GM21423 (cell line): ENCODE measurements around the gene AXL.
"Not testable (repeated sequence)": the region's sequence is repeated elsewhere in the genome, so short reads cannot be mapped to it uniquely, and the experiment has no call there.

Experiments used
- ATAC-seq: cut with Tn5 transposase; IDR thresholded peaks from one replicate; pipeline ENCODE4 v1.9.1; 2021; ENCODE audit warnings: mild to moderate bottlenecking, moderate library complexity; ENCODE audit not compliant: unreplicated experiment

AXL gene

DNA sequence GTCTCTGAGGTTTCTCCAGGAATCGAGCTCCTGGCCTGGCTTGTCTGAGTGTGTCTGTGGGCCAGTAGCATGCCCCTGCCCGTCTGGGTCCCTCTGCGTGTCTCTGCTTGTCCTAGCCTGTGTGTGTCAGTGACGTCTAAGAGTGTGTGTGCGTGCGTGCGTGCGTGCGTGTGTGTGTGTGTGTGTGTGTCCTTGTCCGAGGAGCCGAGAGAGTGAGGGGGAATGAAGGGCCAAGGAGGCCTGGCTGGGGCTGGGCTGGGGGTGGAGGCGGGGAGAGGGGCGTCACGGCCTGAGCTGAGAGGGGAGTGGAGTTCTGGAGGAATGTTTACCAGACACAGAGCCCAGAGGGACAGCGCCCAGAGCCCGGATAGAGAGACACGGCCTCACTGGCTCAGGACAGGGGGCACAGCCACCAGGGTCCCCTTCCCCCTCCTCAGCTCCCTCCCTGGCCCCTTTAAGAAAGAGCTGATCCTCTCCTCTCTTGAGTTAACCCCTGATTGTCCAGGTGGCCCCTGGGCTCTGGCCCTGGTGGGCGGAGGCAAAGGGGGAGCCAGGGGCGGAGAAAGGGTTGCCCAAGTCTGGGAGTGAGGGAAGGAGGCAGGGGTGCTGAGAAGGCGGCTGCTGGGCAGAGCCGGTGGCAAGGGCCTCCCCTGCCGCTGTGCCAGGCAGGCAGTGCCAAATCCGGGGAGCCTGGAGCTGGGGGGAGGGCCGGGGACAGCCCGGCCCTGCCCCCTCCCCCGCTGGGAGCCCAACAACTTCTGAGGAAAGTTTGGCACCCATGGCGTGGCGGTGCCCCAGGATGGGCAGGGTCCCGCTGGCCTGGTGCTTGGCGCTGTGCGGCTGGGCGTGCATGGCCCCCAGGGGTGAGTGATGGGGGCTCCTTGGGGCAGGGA, at the start of gene AXL:
TSS of gene AXL (plus strand) at position 609 of the 893 bp plus-strand sequence. CDS start at position 779, 170 bp downstream.
- no peak for ATAC-seq

DNA sequence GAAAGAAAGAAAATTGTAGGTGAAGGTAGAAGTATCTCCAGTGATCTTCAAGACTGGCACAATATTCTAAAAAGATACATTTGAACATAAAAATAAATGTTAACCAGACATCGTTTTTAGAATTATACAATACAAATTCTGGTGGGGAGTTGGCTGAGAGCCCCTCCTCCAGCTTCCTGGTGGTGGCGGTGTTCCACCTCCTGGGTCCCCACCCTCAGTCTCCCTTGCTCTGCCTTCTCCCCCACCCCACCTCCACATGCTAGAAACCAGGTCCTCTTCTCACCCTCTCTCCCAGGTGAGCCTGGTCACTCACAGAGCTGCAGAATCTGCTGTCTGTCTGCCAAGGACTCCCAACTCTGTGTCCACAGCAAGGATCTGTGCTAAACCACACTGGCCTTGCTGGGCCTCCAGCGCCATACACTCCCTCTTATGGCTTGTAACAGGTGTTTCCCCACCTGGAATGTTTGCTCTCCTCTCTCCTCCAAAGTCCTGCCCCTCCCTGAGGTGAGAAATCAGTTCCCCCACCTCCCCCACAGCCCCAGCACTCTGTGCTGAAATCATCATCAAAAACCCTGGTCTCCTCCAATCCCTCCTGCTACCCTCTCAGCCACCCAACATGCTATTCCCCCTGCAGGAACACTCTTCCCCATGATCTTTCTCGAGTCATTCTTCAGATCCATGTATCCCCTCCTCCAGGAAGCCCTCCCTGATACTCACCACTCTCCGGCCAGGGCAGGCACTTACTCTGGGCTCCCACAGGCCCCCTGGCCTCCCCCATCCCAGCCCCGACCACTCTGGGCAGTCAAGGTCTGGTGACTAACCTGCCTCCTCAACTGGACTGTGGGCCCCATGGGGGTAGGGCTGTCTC, 46.5 kb upstream of the AXL start:
- ATAC-seq: no peak

DNA sequence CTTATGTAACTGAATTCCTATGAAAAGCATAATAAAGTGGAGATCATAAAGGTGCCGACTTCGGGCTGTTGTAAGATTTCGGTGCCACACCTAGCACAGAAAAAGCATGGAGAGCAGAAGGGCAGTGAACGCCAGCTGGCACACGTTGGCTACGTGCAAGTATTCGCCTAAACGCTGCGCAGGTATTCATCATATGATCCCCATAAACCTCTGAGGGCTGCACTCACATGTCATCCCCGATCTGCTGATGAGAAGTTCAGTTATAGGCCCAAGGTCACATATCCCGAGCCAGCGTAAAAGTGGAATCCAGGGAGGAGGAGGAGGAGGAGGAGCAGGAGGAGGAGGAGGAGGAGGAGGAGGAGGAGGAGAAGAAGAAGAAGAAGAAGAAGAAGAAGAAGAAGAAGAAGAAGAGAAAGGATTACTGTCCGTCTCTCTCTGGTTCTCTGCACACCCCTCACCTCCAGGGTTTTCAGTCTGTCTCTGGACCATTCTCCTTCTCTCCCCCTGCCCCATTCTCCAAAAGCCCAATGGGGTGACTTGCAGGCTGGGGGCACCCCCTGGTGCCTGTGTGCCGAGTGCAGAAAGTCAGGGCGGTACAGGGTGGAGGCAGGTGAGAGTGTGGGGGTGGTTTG, 44.6 kb upstream of the AXL start:
- no peak for ATAC-seq

- ATAC-seq: no peak
Measured at GRCh38 chr19:41175801-41176777, 42.9 kb upstream of the AXL start.

DNA sequence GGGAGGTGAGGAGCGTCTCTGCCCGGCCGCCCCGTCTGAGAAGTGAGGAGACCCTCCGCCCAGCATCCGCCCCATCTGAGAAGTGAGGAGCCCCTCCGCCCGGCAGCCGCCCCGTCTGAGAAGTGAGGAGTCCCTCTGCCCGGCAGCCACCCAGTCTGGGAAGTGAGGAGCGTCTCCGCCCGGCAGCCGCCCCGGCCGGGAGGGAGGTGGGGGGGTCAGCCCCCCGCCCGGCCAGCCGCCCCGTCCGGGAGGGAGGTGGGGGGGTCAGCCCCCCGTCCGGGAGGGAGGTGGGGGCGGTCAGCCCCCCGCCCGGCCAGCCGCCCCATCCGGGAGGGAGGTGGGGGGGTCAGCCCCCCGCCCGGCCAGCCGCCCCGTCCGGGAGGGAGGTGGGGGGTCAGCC, 38.9 kb upstream of the AXL start:
- not testable (repeated sequence) for ATAC-seq

GRCh38 chr19:41186971-41187883, 31.8 kb upstream of the AXL start:
- ATAC-seq: no peak

GRCh38 chr19:41187884-41188279, 31.1 kb upstream of the AXL start:
- no peak for ATAC-seq

GRCh38 chr19:41189425-41190065, 29.5 kb upstream of the AXL start:
- no peak for ATAC-seq

- no peak for ATAC-seq
Measured at GRCh38 chr19:41192574-41193429, 26.2 kb upstream of the AXL start, which contains the start of gene CYP2S1. Gene CYP2S1, plus strand, starts transcription at chr19:41193219. Its CDS starts 46 bp downstream, at chr19:41193265.

DNA sequence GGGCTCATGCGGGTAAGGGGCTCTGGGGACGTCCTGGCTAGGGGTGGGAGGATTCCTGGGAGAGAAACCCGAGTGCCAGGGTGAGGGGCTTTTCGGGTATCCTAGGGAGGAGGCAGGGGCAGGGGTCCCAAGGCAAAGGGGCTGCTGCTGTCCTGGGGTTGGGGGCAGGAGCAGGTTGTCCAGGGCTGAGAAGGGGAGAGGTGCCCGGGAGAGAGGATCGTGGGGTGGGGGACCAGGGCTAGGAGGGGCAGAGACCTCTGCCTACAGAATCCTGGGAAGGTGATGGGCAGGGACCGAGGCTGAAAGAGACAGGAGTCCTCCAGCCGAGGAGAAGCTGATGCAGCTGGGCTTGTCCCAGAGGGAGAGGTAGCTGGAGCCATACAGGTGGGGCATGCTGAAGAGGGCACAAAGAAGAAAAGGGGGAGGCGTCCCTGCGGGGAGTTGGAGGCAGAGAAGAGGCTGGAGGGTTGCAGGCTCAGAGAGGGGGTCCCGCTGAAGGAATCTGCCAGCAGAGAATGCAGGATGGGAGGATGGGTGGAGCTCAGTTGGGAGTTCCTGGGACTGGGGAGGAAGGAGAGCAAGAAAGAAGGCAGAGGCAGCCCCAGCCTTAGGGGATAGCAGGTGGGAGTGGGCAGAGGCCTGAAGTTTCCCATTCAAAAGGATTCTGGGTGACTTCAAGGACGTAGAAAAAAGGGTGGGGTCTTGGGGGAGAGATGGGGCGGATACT, 25.4 kb upstream of the AXL start:
- ATAC-seq: no peak

GRCh38 chr19:41194157-41194552, 24.9 kb upstream of the AXL start:
- no peak for ATAC-seq

GRCh38 chr19:41195675-41196497, 23.1 kb upstream of the AXL start:
- ATAC-seq: no peak

DNA sequence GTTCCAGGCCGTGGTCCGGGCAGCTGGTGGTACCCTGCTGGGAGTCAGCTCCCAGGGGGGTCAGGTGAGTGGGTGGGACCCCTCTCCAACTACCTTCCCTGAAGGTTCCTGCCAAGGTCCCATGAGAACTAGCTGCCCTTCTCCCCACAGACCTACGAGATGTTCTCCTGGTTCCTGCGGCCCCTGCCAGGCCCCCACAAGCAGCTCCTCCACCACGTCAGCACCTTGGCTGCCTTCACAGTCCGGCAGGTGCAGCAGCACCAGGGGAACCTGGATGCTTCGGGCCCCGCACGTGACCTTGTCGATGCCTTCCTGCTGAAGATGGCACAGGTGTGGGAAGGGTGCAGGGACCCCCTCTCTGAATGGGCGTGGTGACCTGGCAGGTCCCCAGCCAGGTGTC, 20.5 kb upstream of the AXL start:
- no peak for ATAC-seq

DNA sequence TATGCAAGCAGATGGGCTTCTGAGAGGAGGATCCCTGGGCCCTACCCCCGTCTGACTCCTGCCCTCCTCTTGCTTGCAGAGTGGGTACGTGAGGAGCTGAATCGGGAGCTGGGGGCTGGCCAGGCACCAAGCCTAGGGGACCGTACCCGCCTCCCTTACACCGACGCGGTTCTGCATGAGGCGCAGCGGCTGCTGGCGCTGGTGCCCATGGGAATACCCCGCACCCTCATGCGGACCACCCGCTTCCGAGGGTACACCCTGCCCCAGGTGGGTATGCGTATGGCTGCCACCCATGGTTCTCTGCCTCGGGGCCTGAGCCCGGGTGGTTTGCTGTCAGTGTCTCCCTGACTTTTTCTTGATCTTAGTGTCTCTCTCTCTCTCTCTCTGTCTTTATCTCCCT, 15.7 kb upstream of the AXL start:
- ATAC-seq: no peak

GRCh38 chr19:41204338-41204737, 14.7 kb upstream of the AXL start:
- not testable (repeated sequence) for ATAC-seq

DNA sequence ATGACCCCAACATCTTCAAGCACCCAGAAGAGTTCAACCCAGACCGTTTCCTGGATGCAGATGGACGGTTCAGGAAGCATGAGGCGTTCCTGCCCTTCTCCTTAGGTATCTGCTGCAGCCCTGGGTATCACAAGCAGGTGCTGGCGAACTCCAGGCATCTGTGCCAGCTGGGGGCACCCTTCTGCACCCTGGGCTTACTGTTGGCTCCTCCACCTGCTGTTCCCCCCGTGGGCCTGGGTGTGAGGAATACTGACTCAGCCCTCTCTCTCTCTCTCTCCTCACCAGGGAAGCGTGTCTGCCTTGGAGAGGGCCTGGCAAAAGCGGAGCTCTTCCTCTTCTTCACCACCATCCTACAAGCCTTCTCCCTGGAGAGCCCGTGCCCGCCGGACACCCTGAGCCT, 13.0 kb upstream of the AXL start:
- ATAC-seq: no peak
